Measurements from ENCODE around the gene ZMAT5.
"Not testable (repeated sequence)": the region's sequence is repeated elsewhere in the genome, so short reads cannot be mapped to it uniquely, and the experiment has no call there.

Gene ZMAT5

DNA sequence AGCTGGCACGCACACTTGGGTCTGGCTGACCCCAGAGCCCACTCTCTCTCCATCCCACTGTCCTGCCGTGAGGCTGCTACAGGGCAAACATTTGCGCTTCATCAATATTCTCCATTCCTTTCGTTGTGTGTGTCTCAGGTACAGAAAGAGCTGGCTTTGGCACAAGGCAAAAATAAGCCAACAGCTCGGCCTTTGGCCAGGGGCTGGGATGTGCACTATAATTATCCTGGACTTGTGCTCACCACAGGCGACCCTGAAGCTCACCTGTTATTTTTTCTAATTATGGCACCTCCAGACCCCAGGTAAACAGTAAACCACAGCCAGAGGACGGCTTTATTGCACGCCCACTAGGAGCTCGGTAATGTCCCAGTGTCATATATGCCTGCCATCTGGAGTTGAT lies 10.9 kb downstream of the ZMAT5 start:
- DNase-seq = no peak

- not testable (repeated sequence) for DNase-seq
Observed at GRCh38 chr22:29754658-29755395, 12.0 kb downstream of the ZMAT5 start.

- DNase-seq = no peak
Observed at GRCh38 chr22:29753808-29754657, 12.8 kb downstream of the ZMAT5 start.

DNA sequence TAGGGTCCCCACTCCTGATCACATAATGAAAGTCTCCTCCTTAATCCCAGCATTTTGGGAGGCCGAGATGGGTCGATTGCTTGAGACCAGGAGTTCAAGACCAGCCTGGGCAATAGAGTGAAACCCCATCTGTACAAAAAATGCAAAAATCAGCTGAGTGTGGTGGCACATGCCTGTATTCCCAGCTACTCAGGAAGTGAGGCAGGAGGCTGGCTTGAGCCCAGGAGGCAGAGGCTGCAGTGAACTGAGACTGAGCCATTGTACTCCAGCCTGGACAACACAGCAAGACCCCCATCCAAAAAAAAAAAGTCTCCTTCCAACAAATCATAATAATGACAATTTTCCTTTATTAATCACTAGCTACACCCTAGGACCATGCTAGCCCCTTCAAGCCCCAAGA lies 15.1 kb downstream of the ZMAT5 start:
- no peak for DNase-seq

DNA sequence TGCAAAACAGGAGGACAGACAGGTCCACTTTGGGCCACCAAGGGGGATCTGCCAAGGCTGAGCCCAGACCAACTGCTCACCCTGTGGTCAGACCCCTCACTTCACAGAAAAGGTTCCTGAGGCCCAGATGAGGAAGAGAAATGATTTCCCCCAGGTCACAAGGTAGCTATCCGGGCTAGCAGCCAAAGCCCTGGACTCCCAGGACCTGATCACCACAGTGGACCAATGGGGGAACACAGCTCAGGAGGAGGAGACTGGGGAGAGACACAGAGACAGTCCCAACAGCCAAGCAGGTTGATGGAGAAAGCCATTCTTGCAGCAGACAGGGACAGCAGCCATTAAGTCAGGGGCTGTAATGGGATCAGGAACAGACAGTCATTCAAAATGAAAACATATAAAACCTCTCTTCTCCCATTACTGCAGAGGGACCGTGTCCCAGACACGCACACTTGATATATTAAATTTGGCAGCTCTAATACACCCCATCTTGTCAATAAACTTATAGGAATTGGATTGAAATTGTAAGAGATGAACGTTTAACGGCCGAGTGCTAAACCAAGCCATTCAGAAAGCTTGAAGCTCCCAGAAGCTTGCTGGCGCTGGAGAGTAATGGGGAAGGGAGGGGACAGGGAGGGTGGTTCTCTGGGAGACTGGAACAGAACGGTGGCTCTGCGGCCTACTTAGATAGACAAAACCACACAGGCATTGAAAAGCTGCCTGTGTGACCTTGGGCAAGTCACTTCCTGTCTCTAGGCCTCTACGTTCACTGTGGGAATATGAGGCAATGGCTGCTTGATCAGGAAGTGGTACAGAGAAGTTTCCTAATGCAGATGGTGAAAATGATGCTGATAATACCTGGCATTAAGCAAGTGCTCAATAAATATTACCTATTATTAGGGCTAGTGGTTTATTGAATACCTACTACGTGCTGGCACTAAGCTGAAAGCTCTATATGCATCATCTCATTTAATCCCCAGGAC lies 16.0 kb downstream of the ZMAT5 start:
- no peak for DNase-seq

- DNase-seq = no peak
Observed at GRCh38 chr22:29750029-29750428, 16.8 kb downstream of the ZMAT5 start.

DNA sequence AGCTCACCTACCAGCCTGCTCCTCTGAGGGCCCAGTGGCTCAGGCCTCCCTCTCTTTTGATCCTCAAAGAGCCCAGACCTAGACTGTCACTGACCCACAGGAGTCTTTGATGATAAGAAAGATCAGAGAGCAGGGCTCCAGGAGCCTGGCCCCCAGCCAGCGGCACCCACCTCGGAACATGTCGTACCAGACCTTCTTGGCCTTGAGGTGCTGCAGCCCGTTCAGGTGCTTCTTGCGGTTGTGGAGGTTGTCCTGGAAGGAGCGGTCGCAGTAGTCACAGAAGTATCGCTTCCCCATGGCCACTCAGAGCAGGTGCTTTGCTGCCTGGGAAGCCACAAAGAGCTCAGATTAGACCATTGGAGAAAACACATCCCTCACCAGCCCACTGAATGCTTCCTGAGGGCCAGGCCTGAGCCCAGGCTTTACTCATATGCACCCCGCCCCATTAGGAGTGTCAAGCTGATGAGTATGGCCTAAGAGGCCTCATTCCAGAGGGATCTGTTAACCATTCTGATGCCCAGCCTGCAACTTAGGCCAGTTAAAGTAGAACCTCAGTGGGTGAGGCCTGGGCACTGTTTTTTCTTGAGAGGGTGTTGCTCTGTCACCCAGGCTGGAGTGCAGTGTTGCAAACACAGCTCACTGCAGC lies 18.4 kb downstream of the ZMAT5 start:
- no peak for DNase-seq

DNA sequence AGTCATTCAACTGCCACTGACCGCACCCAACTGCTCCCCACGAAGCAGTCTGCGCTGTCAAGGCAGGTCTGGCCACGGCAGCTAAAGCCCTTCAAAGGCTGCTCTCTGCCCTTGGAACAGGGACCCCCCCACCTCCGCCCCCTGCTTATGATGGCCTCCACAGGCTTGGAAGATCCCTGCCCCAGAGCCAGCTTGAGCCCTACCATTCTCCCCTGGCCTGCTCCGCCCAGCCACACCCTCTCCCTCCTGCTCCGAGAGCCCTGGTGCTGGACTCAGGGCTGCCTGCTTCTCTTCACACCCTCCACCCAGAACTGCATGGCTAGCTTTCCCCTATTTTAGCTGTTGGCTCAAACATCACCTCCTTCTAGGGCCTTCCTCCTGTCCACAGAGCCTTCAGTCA lies 19.0 kb downstream of the ZMAT5 start:
- DNase-seq = no peak

- DNase-seq = peak in 10 of 56 donors; percentile 6 to 18 (median 11)
Observed at GRCh38 chr22:29744902-29745301, 21.9 kb downstream of the ZMAT5 start.

DNA sequence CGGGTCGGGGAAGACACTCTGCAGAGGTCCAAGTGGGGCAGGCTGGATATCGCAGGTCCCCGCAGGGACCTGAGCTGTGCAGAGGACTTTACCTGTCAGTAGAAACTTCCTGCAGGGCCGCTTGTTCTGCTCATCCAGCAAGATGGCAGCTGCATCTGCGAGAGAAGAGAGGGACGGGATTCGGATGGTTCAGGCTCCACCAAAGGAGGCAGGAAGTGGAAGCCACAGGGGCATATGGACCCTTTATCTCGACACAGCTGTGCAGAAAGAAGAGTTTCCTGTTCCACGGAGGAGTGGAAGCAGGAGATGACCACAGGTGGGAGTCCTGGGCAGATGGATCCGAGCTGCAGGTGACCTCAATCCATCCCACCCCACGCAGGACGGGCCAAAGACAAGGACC lies 24.5 kb downstream of the ZMAT5 start:
- no peak for DNase-seq

- no peak for DNase-seq
Observed at GRCh38 chr22:29741926-29742325, 24.9 kb downstream of the ZMAT5 start.

GRCh38 chr22:29740216-29740615 lies 26.6 kb downstream of the ZMAT5 start:
- DNase-seq = no peak

- DNase-seq = no peak
Observed at GRCh38 chr22:29739346-29739875, 27.4 kb downstream of the ZMAT5 start.

- no peak for DNase-seq
Observed at GRCh38 chr22:29738118-29738815, 28.5 kb downstream of the ZMAT5 start.

DNA sequence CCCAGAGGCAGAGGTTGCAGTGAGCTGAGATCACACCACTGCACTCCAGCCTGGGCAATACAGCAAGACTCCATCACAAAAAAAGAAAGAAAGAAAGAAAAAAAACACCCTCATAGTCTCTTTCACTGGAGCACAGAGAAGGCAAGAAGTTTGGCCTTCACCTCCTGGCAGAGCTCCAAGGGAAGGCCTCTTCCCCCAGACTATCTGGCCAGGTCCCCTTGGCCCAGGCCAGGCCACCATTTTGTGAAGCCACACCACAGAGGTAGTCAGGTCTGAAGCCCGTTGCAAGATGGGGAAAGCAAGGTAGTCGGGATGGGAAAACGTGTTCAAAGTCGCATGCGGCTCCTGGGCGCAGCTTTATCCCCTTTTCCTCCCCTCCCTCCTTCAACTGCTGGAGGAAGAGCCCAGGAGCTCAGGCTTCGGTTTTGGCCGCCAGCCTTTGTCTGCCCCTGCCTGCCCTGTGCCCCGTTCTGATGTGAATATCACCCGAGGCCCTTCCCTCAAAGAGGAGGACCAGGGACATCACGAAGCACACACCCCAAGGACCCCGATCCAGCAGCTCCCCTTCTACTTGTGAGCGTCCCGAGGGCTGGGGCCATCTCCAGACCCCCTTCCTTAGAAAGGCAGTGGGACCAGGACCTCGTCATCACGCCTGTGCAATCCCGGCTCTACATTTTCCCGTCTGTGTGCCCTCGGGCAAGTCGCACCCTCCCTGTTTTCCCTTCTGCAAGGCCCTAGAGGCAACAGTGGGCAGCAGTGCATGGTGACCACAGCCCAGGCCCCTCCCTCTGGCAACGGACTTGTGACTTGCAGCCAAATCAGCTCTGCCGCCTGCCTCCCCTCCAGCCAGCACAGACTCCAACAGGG lies 29.3 kb downstream of the ZMAT5 start:
- DNase-seq = peak in 23 of 56 donors; percentile 3 to 60 (median 26)

- DNase-seq = no peak
Observed at GRCh38 chr22:29735416-29735815, 31.4 kb downstream of the ZMAT5 start.

- no peak for DNase-seq
Observed at GRCh38 chr22:29734838-29735237, 32.0 kb downstream of the ZMAT5 start.

GRCh38 chr22:29734406-29734805 lies 32.4 kb downstream of the ZMAT5 start:
- no peak for DNase-seq
